Measurements from ENCODE around the gene TPSD1.
"Not testable (repeated sequence)": the region's sequence is repeated elsewhere in the genome, so short reads cannot be mapped to it uniquely, and the experiment has no call there.

GRCh38 chr16:1243907-1244850 is 11.7 kb upstream of the TPSD1 start:
- not testable (repeated sequence) for TF ChIP-seq MAX (IDR thresholded peaks at IDR 0.05; ENCODE audit: low read depth); RAD21 (IDR thresholded peaks at IDR 0.05; ENCODE audit: low read length); SMC3 (IDR thresholded peaks at IDR 0.05; ENCODE audit: low read depth, low read length); CTCF (IDR thresholded peaks at IDR 0.05); EZH2phosphoT487 (IDR thresholded peaks at IDR 0.05; ENCODE audit: borderline replicate concordance, low read depth); REST (IDR thresholded peaks at IDR 0.05; ENCODE audit: low read depth, low read length); RCOR1 (IDR thresholded peaks at IDR 0.05; ENCODE audit: low read length); EP300 (IDR thresholded peaks at IDR 0.05; ENCODE audit: borderline replicate concordance in 1 of 2, low read depth in 1 of 2, low read length in 1 of 2); POLR2AphosphoS5 (IDR thresholded peaks at IDR 0.05; ENCODE audit: low read depth, low read length); PBX3 (IDR thresholded peaks at IDR 0.05); NFIC (IDR thresholded peaks at IDR 0.05; ENCODE audit: borderline replicate concordance); JUND (IDR thresholded peaks at IDR 0.05)
